WTC11 (cell line): Measurements from ENCODE around the gene SLC30A4.

Experiments
- CTCF ChIP-seq: fragments of 200-600 bp; IDR thresholded peaks from 2 replicates; pipeline ENCODE4 v1.8.0; 2022; ENCODE audit warnings: antibody characterized with exemption
- ESRRA ChIP-seq: sonication (generic); formaldehyde crosslinking; IDR thresholded peaks from 2 replicates; pipeline ENCODE4 v1.8.1; 2022; ENCODE audit warnings: mild to moderate bottlenecking, missing genetic modification reagents, borderline replicate concordance
- NFYB ChIP-seq: sonication (generic); formaldehyde crosslinking; conservative IDR thresholded peaks from 2 replicates; pipeline ENCODE4 v1.8.0; 2022; ENCODE audit warnings: low read depth, missing genetic modification reagents
- PRDM15 ChIP-seq: sonication (generic); formaldehyde crosslinking; IDR thresholded peaks from 2 replicates; pipeline ENCODE4 v1.8.0; 2022; ENCODE audit warnings: missing genetic modification reagents

GRCh38 chr15:45522328-45523165 is at the start of gene SLC30A4:
- TF ChIP-seq PRDM15 (CRISPR knock-in tag) (no peak), ESRRA (CRISPR knock-in tag) (no peak), CTCF (no peak; the same call in 1 of the 2 replicates), NFYB (CRISPR knock-in tag) (no peak)
